ENCODE results near the gene HEXIM1.

DNA sequence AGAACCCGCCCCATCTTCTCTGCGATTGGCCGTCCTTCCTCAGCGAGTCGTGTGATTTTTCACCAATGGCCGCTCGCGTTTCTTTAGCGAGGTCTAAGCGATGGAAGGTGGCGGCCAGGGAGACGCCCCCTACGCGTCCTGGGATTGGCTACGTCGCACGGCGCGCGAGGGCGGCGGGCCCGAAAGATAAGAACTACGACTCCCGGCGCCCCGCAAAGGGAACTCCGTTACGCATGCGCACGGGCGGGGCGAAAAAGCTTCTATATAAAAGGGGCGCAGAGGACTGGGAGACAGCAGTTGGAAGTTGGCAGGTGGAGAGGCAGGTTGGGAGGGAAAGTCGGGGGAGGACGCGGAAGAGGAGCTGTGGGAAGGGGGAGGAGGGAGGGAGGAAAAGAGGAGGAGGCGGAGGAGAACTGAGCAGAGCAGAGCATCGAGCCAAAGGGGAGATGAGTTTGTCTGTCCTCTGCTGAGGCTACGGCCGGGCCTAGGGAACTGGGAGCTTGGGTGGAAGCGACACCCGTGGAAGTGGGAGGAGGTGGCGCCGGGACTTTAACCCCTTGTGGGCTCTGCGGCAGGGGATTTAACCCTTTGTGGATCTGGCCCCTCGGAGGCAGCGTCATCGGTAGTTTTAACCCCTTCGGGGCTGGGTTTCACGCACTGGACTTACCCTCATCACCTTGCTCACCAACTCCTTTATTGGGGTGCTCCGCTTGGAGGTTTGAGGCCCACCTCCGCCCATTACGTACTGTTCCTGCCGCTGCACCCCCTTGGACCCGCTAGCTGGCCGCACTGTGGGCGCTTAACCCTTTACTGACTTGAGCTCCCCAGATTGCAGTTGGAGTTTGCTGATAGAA lies at the start of gene HEXIM1:
- TF ChIP-seq, protein P1, sequence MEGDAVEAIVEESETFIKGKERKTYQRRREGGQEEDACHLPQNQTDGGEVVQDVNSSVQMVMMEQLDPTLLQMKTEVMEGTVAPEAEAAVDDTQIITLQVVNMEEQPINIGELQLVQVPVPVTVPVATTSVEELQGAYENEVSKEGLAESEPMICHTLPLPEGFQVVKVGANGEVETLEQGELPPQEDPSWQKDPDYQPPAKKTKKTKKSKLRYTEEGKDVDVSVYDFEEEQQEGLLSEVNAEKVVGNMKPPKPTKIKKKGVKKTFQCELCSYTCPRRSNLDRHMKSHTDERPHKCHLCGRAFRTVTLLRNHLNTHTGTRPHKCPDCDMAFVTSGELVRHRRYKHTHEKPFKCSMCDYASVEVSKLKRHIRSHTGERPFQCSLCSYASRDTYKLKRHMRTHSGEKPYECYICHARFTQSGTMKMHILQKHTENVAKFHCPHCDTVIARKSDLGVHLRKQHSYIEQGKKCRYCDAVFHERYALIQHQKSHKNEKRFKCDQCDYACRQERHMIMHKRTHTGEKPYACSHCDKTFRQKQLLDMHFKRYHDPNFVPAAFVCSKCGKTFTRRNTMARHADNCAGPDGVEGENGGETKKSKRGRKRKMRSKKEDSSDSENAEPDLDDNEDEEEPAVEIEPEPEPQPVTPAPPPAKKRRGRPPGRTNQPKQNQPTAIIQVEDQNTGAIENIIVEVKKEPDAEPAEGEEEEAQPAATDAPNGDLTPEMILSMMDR (IDR thresholded peaks at IDR 0.05): no peak
- peak; percentile 79 to 99 for TF ChIP-seq POLR2A (IDR thresholded peaks at IDR 0.05)

All from heart left ventricle (tissue), 13 donors.